ENCODE results near the gene MYORG. TPM values are rescaled to one million over a fixed set of nuclear protein-coding genes. Genes with fewer than 3 reads are reported as not detected.

Gene MYORG
- polyA plus RNA-seq, 1 donor, result 19.7 TPM

DNA sequence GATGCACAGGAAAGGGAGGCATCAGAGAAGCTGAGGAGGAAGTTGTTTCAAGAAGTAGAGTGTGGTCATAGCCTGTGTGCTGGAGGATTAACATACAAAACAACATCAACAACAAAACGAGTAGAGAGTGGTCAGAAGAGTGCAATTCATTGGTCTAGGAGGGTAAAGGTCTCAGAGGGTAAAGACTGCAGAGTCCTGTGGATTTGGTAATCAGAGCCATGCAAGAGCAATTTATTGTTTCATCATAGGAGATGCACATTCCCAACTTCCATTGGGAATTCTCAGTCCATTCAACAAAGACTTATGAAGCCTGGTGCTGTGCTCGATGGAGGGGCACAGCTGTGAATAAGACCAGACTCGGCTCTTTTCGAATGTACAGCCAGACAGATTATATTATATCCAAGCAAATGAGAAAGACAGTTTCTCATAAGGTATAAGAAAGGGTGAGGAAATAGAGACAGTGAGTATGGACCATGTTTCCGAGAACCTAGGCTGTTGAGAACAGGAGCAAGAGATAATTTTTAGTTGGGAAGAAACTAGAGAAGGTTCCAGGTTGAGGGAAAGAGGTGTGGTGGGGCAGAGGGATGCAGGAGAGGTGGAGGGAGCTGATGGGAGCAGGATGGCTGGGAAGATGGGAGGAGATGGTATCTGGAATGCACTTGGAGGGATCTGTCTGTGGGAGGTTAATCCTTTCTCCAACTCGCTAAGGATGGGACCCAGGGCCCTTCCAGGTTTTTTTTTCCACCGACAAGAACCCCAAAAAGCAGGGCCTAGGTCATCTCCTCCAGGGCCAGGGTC lies 7.9 kb upstream of the MYORG start:
- no peak for DNase-seq

DNA sequence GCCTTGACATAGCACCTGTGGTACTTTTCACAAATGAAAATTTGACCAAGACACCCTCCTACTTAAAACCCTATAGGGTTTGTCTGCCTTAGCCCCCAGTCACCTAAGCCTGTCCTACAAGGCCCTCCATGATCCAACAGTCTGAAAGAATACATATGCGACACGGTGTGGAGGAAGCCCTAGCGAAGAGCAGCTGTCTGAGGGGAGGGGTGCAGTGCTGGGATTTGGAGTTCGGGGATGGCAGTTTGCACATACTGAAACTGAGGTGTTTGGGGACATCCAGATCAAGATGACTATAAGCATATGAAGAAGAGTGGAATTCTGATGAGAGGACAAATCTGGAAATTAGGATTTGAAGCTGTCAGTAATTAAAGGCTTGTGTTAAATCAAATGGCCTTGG lies 7.2 kb upstream of the MYORG start:
- DNase-seq, result no peak

DNA sequence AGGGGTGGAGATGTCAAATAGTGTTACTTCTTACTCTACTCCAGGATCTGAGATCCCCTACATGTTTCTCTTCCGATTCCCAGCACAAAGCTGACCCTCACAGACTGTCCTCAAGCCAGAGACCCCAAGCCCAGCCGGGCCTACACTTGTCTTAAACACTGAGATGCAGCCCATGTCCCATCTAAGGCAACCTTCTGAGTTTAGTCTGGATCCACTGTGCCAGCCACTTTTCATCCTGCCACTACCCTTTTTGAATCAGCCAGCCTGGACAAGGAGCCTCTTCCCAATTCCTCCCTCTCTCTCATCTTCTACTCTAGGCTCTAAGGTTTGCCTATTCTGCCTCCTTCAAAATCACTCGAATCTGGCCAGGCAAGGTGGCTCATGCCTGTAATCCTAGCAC lies 6.2 kb upstream of the MYORG start:
- no peak for DNase-seq

DNA sequence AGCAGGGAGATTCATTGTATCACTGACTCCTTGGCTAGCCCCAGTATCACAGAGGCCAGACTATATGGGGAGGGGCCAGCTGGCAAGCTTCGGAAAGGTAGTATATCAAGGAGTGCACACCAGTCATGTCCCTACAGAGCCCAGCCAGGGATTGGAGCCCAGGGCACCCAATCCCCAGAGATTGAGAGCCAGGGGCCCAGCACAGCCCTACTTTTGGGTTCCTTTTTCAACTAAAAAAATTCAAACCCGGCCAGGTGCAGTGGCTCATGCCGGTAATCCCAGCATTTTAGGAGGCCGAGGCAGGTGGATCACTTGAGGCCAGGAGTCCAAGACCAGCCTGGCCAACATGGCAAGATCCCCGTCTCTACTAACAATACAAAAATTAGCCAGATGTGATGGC lies 5.4 kb upstream of the MYORG start:
- DNase-seq, result no peak

DNA sequence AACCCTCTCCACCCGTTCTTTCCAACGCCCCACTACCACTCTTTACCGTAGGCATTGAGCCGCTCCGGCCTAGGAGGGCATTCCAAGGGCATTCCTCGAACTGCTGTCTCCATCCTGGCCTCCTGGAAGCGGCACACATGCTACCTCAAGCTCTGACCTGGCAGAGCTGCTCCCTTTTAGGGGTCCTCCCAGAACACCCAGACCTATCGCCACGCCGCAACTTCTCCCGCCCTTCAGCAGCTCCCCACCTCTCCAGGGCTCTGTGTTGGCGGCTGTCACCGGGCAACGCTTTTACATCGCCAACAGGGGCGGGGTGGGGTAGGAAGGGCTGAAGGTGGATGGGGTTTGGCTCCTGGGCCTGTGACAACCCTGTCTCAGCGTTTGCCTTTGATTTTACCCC lies 4.6 kb upstream of the MYORG start:
- DNase-seq, result no peak

DNA sequence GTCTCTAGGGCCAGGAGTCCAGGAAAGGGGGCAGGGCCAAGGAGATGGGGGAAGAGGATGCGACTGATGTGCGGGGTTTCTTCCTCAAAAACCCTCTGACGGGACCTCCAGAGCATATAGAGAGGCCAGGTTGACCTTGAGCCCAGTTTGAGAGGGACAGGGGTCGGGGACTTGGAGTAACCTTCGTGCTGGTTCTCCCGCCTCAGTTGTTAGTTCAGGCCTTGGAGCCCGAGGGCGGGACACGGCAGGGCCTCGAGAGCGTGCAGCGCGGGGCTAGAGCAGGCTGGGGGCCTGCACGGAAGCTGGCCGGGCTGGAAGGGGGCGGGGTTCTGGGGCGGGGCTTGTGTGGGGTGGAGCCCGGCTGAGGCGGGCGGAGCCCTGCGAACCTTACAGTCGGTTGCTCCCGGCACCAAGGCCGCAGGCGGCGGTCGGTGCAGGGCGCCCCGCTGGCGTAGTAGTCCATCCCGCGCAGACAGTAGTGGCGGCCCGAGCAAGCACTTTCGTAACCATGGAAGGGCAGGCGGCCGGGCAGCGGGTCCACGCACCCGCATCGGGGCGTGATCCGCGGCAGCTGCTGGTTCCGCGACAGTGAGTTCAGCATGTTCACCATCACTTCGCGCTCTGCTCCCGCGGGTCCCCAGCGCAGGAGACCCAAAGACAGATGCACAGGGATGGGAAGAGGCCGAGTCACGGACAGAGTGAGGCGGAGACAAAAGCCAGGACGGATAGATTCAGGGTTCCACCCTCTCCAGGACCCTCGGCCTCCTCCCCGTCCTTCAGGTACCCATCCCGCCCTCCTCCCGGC lies 4.0 kb upstream of the MYORG start:
- peak; percentile 71 for DNase-seq

DNA sequence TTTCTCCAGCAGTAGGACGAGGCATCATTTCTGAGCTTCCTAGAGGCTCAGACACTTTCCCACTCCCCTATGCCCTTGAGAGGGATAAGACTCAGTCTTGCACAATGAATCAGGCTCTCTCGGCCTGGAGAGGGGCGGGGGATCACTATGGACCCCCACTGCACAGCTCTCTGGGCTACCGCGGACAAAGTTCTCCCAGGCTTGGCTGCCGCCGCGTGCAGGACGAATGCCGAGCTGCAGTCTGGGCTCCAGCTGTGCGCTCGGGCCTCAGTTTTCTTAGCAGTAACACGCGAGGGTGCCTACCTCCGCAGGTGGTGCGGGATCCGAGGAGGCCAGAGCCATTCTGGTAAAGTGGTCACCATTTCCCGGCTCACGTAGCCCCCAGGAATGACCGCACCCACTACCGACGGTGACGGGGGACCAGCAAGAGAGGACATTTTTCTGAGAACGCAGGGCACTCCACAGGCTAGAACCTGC lies 3.4 kb upstream of the MYORG start:
- DNase-seq, result no peak

DNA sequence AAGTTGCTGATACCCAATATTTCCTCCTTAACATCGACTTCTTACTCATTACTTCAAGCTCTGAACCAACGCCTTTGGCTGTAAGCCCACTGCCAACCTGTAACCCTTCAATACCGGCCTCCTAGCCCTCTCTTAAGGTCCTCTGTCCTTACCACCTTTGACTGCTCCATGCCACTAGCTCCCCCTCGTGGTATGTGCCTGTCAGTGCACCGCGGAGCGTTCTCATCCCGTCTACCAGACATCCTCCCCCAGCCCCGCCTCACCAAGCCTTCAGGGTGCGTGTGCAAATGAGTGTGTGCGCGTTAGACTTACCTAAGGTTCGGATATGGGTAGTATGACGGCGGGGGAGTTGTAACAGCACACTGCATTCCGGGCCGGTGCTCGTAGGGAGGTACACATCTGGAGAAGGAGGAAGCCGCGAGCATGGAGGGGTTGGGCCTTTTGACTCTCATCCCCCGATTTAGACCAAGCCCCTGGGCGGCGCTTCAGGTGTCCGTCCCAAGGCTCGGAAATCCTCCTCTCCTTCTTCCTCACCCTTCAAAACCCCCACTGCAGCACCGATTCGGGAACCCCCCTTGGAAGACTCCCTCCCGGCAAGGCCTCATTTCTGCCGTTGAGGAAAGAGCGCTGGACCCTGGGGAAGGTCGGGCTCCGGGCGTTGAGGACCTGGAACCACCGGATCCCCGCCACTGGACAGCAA lies 2.8 kb upstream of the MYORG start:
- DNase-seq, result peak; percentile 86

DNA sequence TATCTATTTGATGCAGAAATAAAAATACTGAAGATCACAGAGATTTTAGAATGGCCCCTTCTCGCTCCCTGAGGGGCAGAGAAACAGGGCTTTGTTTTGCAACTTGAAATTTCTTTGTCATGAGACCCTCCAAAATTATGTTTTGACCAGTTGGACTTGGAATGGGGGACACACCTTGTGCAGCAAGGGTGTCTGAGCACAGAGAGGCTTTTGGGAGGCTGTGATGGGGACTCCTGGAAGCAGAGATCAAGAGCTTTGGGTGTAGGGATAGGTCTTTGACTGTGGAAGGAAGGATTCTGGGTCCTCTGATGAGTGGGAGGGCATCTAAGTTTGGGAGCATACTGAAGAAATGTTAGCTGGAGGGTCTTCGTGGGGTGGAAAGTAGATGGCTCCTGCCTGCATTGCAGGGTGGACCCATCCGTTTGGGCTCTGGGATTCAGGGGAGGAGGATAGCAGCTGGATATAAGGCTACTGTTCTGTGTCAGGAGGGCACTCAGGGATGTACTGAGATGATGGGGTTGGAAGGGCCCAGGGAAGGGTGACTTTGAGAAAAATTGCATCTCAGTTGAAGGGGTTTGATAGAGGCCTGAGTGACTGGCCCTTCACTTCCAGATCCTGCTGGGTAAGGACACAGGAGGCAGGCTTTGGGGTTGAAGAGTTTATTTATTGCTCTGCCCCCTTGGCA lies 1.8 kb upstream of the MYORG start:
- no peak for DNase-seq

DNA sequence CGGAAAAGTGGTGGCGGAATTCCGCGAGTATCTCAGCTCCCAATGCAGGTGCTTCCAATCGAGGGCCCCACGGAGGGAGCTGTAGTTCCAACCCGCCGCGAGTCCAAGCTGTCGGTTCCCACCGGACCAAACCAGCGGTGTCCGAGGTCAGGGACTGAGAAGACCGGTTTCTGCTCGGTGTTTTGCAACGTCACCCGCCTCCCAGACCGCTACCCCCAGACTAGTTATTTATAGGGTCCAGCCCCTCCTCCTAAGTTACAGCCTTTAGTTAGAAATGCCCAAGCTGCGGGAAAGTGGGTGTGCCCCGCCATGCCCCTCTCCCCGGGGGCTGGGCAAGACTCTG lies 677 bp upstream of the MYORG start:
- DNase-seq, result peak; percentile 11

DNA sequence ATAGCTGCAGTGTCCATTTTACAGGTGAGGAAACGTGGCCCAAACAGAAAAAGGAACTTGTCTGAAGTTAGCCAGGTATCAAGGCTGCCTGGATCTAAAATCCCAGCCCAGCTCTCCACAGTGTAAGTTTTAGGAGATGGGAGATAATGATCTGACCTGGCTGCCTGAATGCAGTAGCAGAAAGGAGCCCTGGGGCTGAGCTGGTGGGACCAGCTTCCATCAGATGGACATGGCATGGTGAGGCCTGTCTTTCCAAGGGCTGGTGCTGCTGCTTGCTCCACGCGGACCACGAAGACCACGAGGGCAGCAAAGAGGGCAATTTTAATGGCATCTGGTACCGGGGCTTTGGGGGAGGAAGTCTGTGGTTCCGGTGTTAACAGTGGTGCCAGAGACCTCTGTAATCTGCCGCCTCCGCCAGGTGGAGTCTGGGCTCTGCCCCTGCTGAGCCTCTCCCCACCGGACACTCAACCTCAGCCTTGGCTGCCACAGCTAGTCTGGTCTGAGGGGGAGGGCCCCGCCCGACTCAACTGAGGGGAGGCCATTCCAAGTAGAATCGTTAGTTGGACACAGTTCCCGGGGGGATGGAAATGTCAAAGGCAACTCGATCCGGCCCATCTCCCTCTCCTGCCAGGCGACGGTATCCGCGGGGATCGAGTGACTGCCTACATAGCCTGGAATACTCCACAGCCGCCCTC lies 650 bp downstream of the MYORG start:
- DNase-seq, result no peak

DNA sequence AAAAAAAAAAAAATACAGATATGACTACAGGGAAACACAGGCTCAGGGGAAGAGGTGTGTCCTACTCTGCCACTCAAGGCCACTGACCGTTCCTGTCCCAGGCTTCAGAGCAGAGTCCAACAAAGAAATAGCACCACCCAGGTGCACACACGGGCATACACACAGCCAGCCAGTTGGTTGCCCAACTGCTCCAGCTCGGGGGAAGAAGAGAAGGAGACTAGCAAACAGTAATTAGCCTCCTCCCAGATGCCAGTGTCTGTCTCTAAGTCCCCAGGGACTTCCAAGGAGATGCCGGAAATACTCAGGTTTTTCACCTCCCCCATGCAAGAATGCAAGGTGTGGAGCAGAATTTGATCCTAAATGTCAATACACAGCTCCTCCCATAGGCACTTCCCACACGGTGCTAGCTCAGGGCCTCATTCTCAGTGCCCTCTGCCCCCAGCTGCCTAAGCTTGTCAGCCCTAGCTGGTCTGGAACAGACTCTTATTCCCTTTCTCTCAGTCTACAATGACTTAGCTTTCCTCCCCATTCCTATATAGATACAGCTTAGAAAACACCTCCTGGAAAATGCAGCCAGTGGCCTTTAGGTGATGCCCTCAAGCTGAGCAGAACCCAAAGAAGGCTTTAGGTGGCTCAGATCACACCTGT lies 1.7 kb downstream of the MYORG start:
- no peak for DNase-seq

DNA sequence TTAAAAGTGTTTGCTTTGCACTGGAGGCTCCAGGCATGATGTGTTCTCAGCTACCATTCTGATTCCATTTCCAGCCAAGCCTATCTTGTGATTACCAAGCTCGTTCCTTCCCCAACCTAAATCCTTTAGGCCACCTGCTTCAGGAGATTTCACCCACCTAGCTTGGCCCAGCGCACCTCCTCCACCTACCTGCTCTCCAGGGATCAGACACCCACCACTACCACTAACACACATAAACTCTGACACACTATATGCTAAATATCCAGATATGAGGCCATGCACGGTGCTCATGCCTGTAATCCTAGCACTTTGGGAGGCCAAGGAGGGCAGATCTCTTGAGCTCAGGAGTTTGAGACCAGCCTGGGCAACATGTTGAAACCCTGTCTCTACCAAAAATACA lies 2.4 kb downstream of the MYORG start:
- DNase-seq, result no peak

DNA sequence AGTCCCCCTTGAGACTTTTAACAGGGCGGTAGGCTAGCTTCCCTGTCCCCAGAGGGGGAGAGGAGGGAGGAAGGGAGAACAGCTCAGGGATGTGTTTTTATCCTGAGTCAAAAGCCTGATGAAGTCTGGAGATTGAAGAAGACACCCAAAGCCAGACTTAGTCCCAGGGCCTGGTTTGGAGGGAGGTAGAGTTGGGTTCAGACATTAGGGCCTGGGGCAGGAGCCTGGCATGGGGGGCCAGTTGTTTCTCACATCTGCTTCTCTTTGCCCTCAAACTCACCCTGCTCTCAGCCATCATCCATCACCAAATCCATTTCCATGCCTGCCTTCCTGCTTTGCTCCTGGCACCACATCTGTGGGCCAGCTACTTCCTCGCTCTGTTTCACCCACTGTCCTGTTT lies 2.9 kb downstream of the MYORG start:
- DNase-seq, result no peak

DNA sequence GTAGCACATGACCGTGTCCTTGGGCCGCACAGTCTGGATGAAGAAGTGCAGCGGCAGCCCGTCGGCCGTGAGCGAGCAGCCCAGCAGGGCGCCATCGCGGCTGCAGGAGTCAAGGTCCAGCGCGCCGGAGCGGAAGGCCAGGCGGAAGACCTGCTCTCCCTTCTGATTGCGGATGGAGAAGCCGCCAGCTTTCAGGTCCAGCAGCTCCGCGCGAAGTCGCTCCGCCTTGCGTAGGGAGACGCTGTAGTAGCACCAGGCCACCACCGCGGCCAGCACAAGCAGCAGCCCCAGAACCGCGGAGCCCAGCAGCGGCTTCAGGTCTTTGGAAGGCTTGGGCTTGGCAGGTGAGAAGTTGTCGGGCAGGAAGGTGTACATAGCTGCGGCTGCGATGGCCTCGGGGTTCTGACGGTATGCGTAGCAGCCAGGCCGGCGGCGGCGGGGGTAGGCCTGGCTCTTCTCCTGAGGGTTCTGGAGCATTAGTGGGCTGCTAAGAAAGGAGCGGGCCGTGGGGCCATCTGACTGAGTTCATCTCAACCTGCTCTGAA lies 4.2 kb downstream of the MYORG start:
- DNase-seq, result no peak

DNA sequence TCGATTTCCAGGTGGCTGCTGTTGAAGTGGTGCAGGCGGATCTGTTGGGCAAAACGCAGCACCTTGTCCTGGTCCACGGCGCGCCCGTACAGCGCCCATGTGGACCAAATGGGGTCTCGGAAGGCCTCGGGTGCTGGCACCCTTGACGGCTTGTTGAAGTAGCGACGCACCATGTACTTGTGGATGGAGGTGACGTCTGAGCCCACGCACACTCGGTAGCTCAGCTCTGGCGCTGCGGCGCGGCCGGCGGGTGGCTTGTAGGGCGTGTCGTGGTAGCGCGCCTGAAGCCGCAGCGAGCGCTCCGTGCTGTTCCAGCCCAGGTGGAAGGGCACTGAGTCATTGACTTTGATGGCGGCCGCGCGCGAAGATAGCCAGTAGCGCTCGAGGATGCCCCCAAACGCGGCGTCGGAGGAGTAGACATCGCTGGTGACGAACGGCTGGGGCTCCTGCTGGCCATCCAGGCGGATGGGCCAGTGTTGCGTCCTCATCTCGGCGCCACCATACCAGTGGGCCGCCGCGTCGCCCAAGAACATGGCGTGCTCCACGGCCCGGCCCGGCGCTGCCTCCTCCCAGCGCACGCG lies 4.7 kb downstream of the MYORG start:
- no peak for DNase-seq

DNA sequence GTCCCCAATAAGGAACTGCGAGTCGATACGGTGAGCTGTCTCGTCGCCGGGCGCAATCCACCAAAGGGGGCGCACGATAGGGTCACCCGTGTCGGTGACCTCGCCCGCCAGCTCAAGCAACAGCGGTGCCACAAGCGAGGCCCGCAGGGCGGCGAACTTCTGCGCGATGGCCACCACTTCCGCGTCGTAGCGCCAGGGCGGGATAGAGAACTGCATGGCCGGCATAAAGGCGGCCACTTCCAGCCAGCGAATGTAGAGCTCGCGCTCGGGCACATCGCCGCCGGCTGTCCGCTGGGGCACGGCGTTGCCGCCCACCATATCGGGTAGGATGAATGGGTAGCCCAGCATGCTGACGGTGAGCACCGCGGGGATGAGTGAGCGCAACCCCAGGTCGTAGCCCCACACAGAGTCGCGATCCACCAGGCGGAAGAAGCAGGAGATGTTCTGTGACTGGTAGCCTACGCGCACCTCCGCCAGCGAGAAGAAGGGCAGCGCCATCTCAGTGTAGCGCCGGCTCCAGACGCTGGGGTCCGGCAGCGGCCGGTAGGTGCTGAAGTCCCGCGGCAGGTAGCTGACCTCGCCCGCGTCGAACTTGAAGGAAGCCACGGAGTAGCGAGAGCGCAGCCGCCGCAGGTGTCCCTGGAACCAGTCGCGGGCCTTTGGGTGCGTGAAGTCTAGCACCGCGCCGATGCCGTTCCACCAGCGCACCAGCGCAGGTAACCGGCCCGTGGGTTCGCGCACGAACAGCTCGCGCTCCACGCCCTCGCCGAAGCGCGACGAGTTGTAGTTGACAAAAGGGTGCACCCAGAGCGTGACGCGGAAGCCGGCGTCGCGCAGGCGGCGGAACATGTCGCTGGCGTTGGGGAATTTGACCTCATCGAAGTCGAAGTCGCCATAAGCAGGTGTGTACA lies 5.5 kb downstream of the MYORG start:
- DNase-seq, result no peak

DNA sequence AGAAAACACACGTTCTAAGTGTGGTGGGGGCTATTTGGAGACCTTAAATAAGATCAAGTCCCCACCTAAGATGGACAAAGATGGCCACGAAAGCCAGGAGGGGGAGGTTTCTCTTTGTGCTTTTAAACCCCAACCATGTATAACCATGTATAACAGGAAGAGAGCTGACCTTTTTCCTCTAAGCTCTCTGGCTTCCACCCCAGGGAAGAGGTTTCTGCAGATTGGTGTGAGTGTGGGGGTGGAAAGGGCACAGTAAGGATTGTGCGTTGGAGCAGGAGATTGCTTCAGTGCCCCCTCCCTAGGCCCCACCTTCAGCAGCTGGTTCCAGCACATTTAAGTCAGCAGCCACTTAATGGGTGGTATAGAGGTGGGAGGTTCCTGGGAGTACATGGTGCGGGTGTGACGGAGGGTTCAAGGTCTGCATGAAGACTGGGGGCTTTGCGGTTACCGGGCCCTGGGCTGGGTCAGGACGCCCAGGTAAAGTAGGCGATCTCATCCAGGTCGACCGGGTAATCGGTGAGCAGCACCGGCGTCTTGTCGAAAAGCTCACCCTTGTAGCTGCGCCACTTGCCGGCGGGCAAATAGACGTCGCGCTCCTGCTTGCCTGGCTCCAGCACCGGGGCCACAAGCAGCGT lies 6.2 kb downstream of the MYORG start:
- DNase-seq, result no peak

DNA sequence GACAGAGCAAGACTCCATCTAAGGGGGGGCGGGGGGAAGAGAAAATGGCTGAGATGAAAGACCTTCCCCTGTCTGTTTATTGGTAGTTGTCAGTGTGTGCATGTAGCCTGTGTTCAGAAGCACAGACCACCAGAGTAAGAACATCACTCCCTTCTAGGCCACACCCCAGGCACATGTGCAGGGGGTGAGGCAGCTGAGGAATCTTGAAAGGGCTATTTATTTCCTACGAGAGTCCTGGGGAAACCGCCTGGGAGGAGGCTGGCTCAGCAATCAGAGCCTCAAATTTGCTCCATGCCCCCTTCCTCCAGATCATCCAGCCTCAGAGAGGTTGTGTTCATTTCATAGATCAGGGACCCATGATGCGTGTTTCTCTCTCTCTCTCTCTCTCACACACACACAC lies 7.1 kb downstream of the MYORG start:
- no peak for DNase-seq
